SJSA1 (cell line): ENCODE measurements around the gene NEUROD1. TPM values are rescaled to one million over a fixed set of nuclear protein-coding genes. Genes with fewer than 3 reads are reported as not detected.

Source experiments
- DNase-seq, 2 experiments: peaks; one replicate each; pipeline ENCODE4 v3.0.0-alpha.2; 2015 to 2020; ENCODE audit warnings: low spot score in 2 of 2, low read depth in 1 of 2
- H3K27ac ChIP-seq: fragments of 250-450 bp; sonication (Bioruptor Pico); 2 replicates; pipeline ENCODE4 v1.5.1; 2020; ENCODE audit warnings: mild to moderate bottlenecking, moderate library complexity
- H3K27me3 ChIP-seq: fragments of 250-450 bp; sonication (Bioruptor Pico); replicated peaks from 2 replicates; pipeline ENCODE4 v1.5.1; 2020; ENCODE audit warnings: mild to moderate bottlenecking, moderate library complexity
- H3K36me3 ChIP-seq: fragments of 250-450 bp; sonication (Bioruptor Pico); 2 replicates; pipeline ENCODE4 v1.5.1; 2020; ENCODE audit warnings: mild to moderate bottlenecking
- H3K4me1 ChIP-seq: fragments of 250-450 bp; sonication (Bioruptor Pico); replicated peaks from 2 replicates; pipeline ENCODE4 v1.6.1; 2021; ENCODE audit warnings: mild to moderate bottlenecking
- H3K4me3 ChIP-seq: fragments of 250-450 bp; sonication (Bioruptor Pico); 2 replicates; pipeline ENCODE4 v1.5.1; 2020; ENCODE audit warnings: mild to moderate bottlenecking
- H3K9me3 ChIP-seq: fragments of 250-450 bp; sonication (Bioruptor Pico); replicated peaks from 2 replicates; pipeline ENCODE4 v1.5.1; 2020; ENCODE audit warnings: mild to moderate bottlenecking
- total RNA-seq: library from RNA; depleted of rRNA; stranded (reverse); fragments of >200 nt; shearing (Covaris generic); gene quantifications from 2 replicates; pipeline ENCODE4 v1.2.3, GENCODE V29; 2014

Gene NEUROD1
- total RNA-seq, 1 experiment from 2014 or later: not detected

DNA sequence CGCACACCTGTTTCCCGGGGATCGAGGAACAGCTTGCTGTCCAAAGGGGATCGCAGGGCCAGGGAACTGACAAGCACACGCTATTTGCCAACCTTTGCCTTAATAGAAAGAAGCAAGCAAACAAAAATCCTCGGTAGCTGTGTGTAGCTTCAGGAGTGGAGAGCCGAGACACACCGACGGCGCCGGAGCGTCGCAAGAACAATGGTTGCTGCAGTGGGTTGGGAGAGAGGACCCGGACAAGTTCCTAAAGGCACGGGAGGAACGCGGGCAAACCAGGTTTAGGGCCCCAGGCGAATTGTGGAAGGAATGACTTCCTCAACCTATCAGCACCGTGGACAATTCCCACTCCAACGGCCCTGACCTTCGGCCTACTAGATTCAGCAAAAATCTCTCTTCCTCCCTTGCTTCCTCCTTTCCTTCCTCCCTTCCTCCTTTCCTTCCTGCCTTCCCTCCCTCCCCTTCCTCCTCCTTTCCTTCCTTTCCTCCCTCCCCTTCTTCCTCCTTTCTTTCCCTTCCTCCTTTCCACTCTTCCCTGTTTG, 4.9 kb upstream of the NEUROD1 start:
- Histone ChIP-seq H3K27me3 (peaks cover 59% of the 10 kb centered on the region), H3K27ac (no peak overlapping the region), H3K4me3 (no peak overlapping the region), H3K4me1 (peaks cover 10% of the 10 kb centered on the region), H3K9me3 (peaks cover 9% of the 10 kb centered on the region), H3K36me3 (no peaks in the 10 kb centered on the region)
- DNase-seq: no peak

GRCh38 chr2:181684454-181685149, 4.3 kb upstream of the NEUROD1 start:
- peaks cover 10% of the 10 kb centered on the region for H3K4me1 ChIP-seq
- no peak for DNase-seq
- H3K4me3 ChIP-seq: no peak overlapping the region
- H3K27ac ChIP-seq: no peak overlapping the region
- H3K9me3 ChIP-seq: peaks cover 9% of the 10 kb centered on the region
- no peaks in the 10 kb centered on the region for H3K36me3 ChIP-seq
- peaks cover 65% of the 10 kb centered on the region for H3K27me3 ChIP-seq

DNA sequence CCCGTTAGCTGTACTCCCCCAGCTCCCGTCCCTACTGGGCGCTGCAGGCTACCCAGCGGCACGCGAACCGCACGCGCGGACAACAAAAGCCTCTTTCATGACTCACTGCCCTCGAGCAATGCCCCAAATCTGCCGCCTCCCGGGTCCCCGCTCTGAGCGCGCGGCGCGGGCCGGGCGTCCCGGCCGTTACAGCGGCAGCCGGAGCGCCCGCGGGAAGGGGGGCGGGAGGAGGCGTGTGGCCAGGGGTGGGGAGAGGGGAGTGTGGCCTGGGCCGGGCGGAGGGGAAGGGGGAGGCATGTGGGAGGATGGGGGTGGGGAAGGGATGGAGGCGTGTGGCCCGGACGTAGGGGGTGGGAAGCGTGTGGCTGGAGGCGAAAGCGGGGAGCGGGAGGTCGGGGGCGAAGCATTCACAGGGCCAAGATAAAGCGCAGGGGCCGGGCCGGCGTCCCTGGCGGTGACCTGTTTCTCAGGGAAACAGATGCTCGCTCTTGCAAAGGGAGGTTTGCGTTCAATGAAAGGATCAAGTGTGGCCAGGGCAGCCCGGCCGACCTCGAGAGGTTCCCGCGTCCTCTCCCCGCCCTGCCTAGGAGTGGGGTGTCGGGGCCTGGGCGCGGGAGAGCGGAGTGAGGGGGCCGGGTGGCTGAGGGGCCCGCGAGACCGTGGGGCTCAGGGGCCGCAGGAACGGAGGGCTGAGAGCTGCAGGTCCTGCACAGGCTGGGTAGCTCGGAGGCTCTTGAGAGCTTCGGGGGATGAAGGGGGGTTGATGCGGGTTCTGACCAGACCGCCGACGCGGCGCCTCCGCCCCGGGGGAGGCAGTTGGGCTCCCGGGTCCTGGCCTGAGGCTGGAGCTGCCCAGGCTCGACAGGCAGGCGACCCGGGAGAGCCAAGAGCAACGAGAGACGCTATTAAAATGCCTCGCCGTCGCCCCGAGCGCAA, 3.5 kb upstream of the NEUROD1 start:
- Histone ChIP-seq H3K36me3 (no peaks in the 10 kb centered on the region), H3K9me3 (peaks cover 9% of the 10 kb centered on the region), H3K4me1 (peaks cover 10% of the 10 kb centered on the region), H3K27me3 (peaks cover 70% of the 10 kb centered on the region), H3K4me3 (0 out of 2 replicates have a peak overlapping the region, but pooled peaks have one; percentile 6), H3K27ac (no peak overlapping the region)
- DNase-seq: peak; percentile 37 to 75

GRCh38 chr2:181682795-181683517, 2.6 kb upstream of the NEUROD1 start:
- no peak for DNase-seq
- Histone ChIP-seq H3K27me3 (peaks cover 75% of the 10 kb centered on the region), H3K9me3 (peaks cover 13% of the 10 kb centered on the region), H3K4me3 (0 out of 2 replicates have a peak overlapping the region, but pooled peaks have one; percentile 6), H3K27ac (no peak overlapping the region), H3K36me3 (no peaks in the 10 kb centered on the region), H3K4me1 (peaks cover 10% of the 10 kb centered on the region)

- Histone ChIP-seq H3K27ac (no peak overlapping the region), H3K4me3 (no peak overlapping the region), H3K4me1 (peaks cover 14% of the 10 kb centered on the region), H3K36me3 (no peaks in the 10 kb centered on the region), H3K27me3 (peaks cover 81% of the 10 kb centered on the region), H3K9me3 (peaks cover 17% of the 10 kb centered on the region)
- DNase-seq: no peak
Observed at GRCh38 chr2:181682026-181682789, 1.9 kb upstream of the NEUROD1 start.

GRCh38 chr2:181680937-181681811, 857 bp upstream of the NEUROD1 start:
- peaks cover 76% of the 10 kb centered on the region for H3K27me3 ChIP-seq
- DNase-seq: no peak
- no peak overlapping the region for H3K4me3 ChIP-seq
- no peak overlapping the region for H3K27ac ChIP-seq
- no peaks in the 10 kb centered on the region for H3K36me3 ChIP-seq
- H3K9me3 ChIP-seq: peaks cover 17% of the 10 kb centered on the region
- H3K4me1 ChIP-seq: peaks cover 14% of the 10 kb centered on the region

DNA sequence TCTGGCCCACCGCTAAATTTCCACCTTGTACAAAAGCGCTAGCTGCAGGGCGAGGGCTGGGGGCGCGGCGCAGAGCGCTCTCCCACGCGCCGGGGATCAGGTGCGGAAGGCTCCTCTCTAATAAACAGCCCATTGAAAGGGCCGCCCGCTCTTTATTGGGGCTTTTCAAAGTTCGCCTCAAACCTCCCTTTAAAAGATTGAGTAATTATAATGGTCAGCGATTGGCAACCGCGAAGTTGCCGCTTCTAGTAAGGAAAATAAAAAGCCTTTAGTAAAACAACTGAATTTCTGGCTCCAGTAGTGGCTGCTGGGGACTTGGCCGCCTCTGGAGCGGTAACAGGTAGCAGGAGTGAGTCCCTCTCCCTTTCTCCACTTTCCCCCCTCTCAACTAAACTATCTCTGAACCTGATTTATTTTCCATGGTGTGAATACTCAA, 755 bp downstream of the NEUROD1 start:
- Histone ChIP-seq H3K27ac (no peak overlapping the region), H3K4me3 (no peak overlapping the region), H3K27me3 (peaks cover 68% of the 10 kb centered on the region), H3K4me1 (peaks cover 14% of the 10 kb centered on the region), H3K36me3 (no peaks in the 10 kb centered on the region), H3K9me3 (peaks cover 17% of the 10 kb centered on the region)
- no peak for DNase-seq

DNA sequence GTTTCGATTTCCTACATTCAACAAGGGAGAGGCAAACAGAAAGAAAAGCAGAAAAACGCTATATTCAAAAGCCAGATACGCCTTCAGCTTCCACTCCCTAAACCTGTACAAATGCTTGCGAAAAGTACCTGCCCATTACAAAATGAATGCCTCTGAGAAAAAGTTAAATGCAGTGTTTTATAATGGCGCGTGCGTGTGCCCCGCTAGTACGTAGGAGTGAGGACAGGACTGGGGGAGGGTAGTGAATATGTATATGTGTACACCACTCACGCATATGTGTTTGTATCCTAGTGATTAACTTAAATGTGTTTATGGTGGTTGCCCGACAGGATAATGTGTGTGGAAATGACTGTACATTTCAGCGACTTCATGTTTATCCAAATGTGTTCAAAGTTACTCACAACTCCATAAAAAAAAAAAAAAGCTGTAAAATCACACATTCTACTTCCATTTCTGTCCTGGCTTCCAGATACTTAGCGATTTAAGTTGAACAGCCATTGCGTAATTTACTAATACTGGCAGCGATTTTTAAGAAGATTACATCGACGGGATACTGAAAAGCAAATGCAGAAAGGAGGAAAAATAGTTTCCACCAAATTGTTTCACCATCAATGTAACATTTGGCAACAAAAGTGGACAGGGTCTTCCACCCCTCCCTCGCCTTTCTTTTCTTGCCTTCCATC, 1.3 kb downstream of the NEUROD1 start:
- H3K27me3 ChIP-seq: peaks cover 62% of the 10 kb centered on the region
- no peak for DNase-seq
- peaks cover 17% of the 10 kb centered on the region for H3K9me3 ChIP-seq
- no peak overlapping the region for H3K4me3 ChIP-seq
- peaks cover 14% of the 10 kb centered on the region for H3K4me1 ChIP-seq
- no peaks in the 10 kb centered on the region for H3K36me3 ChIP-seq
- no peak overlapping the region for H3K27ac ChIP-seq

DNA sequence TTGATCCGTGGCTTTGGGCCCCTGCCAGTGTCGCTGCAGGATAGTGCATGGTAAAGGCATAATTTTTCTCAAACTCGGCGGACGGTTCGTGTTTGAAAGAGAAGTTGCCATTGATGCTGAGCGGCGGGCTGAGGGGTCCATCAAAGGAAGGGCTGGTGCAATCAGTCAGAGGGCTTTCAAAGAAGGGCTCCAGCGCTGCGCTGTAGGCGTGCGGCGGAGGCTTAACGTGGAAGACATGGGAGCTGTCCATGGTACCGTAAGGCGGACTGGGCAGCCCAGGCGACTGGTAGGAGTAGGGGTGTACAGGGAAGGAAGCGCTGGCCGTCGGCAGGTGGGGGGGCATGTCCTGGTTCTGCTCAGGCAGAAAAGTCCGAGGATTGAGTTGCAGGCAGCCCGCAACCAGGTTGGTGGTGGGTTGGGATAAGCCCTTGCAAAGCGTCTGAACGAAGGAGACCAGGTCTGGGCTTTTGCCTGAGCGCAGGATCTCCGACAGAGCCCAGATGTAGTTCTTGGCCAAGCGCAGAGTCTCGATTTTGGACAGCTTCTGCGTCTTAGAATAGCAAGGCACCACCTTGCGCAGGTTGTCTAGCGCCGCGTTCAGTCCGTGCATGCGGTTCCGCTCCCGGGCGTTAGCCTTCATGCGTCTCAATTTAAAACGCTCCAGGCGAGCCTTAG, 2.3 kb downstream of the NEUROD1 start:
- Histone ChIP-seq H3K9me3 (peaks cover 17% of the 10 kb centered on the region), H3K4me3 (no peak overlapping the region), H3K4me1 (peaks cover 6% of the 10 kb centered on the region), H3K27ac (no peak overlapping the region), H3K27me3 (peaks cover 55% of the 10 kb centered on the region), H3K36me3 (no peaks in the 10 kb centered on the region)
- DNase-seq: peak; percentile 31 to 67

DNA sequence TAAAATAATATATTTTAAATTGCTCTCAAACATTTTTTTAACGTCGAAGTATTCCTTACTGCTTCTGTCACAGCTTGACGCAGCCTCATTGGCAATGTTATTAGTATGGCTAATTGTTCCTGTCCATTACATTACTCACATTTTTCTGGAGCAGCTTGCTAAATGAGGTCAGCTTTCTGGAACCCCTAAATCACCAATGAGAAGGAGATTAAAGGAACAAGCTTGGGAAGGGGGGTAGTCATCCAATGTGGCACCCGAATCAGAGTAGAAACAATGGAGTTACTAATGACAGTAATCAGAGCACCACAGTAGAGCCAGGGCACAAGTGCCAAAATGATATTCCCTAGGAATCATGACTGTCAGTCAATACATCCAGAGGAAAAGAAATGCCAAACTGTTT, 5.1 kb downstream of the NEUROD1 start:
- no peak overlapping the region for H3K4me3 ChIP-seq
- peaks cover 4% of the 10 kb centered on the region; the same call in 1 of the 2 replicates for H3K4me1 ChIP-seq
- H3K27ac ChIP-seq: no peak overlapping the region
- no peaks in the 10 kb centered on the region for H3K36me3 ChIP-seq
- DNase-seq: no peak
- peaks cover 29% of the 10 kb centered on the region for H3K27me3 ChIP-seq
- H3K9me3 ChIP-seq: peaks cover 8% of the 10 kb centered on the region; the same call in 1 of the 2 replicates

DNA sequence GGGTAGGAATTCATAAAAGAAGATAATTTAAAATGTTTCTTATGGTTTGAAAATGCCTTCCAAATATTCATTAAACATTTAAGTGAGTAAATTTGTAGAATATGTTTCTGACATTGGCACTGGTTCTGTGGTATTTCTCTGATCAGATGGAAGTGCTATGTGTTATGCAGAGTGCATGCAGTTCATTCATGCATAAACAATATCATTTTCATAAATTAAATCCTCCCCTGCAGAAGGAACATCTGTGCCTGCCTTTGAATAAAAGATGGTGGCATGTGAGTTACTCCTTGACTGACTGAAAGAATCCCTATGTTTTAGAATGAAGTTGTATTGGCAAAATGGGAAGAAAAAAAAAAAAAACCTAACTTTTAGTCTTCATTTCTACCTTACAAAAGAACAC, 5.9 kb downstream of the NEUROD1 start:
- Histone ChIP-seq H3K9me3 (peaks cover 8% of the 10 kb centered on the region; the same call in 1 of the 2 replicates), H3K27ac (no peak overlapping the region), H3K27me3 (peaks cover 21% of the 10 kb centered on the region), H3K4me1 (peaks cover 4% of the 10 kb centered on the region; the same call in 1 of the 2 replicates), H3K36me3 (no peaks in the 10 kb centered on the region), H3K4me3 (no peak overlapping the region)
- no peak for DNase-seq
